HL-60 (cell line): ENCODE measurements around the gene HCFC1.

Source experiments
- DNase-seq, 2 experiments: peaks; one replicate each; pipeline ENCODE4 v3.0.0-alpha.2; 2010 to 2020; ENCODE audit warnings: low read depth in 1 of 2, low spot score in 1 of 2
- H3K27ac ChIP-seq: fragments of 250-450 bp; sonication (Bioruptor Pico); replicated peaks from 2 replicates; pipeline ENCODE4 v1.5.1; 2020; ENCODE audit warnings: mild to moderate bottlenecking, moderate library complexity
- H3K27me3 ChIP-seq: fragments of 250-450 bp; sonication (Bioruptor Pico); 2 replicates; pipeline ENCODE4 v1.5.1; 2021; ENCODE audit warnings: mild to moderate bottlenecking, moderate library complexity; ENCODE audit not compliant: insufficient read depth, poor library complexity, severe bottlenecking
- H3K4me3 ChIP-seq: replicated peaks from 2 replicates; pipeline ENCODE4 v1.5.1; 2011; ENCODE audit warnings: mild to moderate bottlenecking, control low read depth, low read length; ENCODE audit not compliant: insufficient read depth
- GABPA ChIP-seq: IDR thresholded peaks from 2 replicates; pipeline ENCODE4 v1.6.1; 2012; ENCODE audit warnings: low read depth
- POLR2AphosphoS5 ChIP-seq: IDR thresholded peaks from 2 replicates; pipeline ENCODE4 v1.6.1; 2012; ENCODE audit warnings: low read depth
- SPI1 ChIP-seq: IDR thresholded peaks from 2 replicates; pipeline ENCODE4 v1.6.1; 2012; ENCODE audit warnings: low read depth, mild to moderate bottlenecking, borderline replicate concordance
- TF ChIP-seq, protein P1 (sequence below): IDR thresholded peaks from one replicate; pipeline ENCODE4 v1.5.1; 2011; ENCODE audit warnings: low read length, control low read depth, inconsistent platforms; ENCODE audit not compliant: insufficient read depth
- TF ChIP-seq, protein P2 (sequence below): IDR thresholded peaks from 2 replicates; pipeline ENCODE4 v1.6.1; 2012; ENCODE audit warnings: low read depth; ENCODE audit not compliant: insufficient replicate concordance

HCFC1 gene

DNA sequence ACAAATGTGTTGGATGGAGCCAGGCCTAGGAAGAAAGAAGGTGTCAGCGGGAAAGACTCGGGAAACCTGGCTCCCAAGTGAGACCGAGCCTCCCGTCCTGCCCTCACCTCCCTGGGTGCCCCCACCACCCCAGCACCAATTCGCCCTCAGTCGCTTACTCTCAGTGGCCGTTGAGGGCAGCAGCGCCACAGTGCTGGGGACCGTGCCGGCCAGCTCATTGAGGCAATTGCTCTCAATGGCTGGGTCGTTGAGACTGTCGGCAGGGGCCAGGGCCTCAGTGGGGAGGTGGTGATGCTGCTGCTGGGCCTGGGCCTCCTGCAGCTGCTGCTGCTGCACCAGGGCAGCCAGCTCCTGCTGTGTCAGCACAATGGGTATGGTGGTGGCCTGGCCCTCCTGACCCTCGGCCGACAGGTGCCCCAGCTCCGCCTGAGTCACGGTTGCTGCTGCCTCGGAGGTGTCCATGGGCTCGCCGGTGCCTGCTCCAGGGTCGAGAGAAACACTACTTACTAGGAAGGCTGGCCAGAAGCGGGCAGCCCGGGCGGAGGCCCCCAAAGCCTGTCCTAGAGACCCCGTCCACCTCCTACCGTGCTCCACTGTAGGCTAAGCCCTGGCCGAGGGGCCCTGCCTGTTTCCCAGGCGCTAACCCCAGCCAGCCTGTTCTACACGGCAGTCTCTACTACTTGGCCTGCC lies 19.8 kb downstream of the HCFC1 start:
- H3K4me3 ChIP-seq: no peak overlapping the region
- no peaks in the 10 kb centered on the region for H3K27me3 ChIP-seq
- H3K27ac ChIP-seq: no peak overlapping the region
- no peak for DNase-seq
- TF ChIP-seq GABPA (no peak), SPI1 (no peak)
- TF ChIP-seq, protein P1, sequence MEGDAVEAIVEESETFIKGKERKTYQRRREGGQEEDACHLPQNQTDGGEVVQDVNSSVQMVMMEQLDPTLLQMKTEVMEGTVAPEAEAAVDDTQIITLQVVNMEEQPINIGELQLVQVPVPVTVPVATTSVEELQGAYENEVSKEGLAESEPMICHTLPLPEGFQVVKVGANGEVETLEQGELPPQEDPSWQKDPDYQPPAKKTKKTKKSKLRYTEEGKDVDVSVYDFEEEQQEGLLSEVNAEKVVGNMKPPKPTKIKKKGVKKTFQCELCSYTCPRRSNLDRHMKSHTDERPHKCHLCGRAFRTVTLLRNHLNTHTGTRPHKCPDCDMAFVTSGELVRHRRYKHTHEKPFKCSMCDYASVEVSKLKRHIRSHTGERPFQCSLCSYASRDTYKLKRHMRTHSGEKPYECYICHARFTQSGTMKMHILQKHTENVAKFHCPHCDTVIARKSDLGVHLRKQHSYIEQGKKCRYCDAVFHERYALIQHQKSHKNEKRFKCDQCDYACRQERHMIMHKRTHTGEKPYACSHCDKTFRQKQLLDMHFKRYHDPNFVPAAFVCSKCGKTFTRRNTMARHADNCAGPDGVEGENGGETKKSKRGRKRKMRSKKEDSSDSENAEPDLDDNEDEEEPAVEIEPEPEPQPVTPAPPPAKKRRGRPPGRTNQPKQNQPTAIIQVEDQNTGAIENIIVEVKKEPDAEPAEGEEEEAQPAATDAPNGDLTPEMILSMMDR: no peak

DNA sequence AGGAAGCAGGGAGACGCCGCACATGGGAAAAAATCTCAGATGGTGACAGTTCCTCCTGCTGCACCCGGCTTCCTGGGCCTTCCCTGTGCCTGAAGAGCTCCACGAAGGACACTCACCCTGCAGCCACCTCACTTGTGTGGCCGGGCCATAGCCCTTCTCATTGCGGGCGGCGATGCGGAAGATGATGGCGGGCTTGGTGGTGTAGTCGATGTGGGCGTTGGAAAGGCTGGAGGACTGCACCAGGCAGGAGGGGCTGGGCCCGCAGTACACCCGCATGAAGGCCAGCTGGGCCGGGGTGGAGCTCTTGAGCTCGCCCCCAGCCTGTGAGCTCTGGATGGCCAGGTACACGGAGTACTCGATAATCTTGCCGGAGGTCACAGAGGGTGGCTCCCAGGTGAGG lies 21.5 kb downstream of the HCFC1 start:
- no peak overlapping the region for H3K4me3 ChIP-seq
- no peaks in the 10 kb centered on the region for H3K27me3 ChIP-seq
- DNase-seq: no peak
- TF ChIP-seq POLR2AphosphoS5 (no peak; the same call in 1 of the 2 replicates), SPI1 (no peak), GABPA (no peak)
- TF ChIP-seq, protein P1: no peak
- TF ChIP-seq, protein P2, sequence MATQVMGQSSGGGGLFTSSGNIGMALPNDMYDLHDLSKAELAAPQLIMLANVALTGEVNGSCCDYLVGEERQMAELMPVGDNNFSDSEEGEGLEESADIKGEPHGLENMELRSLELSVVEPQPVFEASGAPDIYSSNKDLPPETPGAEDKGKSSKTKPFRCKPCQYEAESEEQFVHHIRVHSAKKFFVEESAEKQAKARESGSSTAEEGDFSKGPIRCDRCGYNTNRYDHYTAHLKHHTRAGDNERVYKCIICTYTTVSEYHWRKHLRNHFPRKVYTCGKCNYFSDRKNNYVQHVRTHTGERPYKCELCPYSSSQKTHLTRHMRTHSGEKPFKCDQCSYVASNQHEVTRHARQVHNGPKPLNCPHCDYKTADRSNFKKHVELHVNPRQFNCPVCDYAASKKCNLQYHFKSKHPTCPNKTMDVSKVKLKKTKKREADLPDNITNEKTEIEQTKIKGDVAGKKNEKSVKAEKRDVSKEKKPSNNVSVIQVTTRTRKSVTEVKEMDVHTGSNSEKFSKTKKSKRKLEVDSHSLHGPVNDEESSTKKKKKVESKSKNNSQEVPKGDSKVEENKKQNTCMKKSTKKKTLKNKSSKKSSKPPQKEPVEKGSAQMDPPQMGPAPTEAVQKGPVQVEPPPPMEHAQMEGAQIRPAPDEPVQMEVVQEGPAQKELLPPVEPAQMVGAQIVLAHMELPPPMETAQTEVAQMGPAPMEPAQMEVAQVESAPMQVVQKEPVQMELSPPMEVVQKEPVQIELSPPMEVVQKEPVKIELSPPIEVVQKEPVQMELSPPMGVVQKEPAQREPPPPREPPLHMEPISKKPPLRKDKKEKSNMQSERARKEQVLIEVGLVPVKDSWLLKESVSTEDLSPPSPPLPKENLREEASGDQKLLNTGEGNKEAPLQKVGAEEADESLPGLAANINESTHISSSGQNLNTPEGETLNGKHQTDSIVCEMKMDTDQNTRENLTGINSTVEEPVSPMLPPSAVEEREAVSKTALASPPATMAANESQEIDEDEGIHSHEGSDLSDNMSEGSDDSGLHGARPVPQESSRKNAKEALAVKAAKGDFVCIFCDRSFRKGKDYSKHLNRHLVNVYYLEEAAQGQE: no peak
- H3K27ac ChIP-seq: no peak overlapping the region

DNA sequence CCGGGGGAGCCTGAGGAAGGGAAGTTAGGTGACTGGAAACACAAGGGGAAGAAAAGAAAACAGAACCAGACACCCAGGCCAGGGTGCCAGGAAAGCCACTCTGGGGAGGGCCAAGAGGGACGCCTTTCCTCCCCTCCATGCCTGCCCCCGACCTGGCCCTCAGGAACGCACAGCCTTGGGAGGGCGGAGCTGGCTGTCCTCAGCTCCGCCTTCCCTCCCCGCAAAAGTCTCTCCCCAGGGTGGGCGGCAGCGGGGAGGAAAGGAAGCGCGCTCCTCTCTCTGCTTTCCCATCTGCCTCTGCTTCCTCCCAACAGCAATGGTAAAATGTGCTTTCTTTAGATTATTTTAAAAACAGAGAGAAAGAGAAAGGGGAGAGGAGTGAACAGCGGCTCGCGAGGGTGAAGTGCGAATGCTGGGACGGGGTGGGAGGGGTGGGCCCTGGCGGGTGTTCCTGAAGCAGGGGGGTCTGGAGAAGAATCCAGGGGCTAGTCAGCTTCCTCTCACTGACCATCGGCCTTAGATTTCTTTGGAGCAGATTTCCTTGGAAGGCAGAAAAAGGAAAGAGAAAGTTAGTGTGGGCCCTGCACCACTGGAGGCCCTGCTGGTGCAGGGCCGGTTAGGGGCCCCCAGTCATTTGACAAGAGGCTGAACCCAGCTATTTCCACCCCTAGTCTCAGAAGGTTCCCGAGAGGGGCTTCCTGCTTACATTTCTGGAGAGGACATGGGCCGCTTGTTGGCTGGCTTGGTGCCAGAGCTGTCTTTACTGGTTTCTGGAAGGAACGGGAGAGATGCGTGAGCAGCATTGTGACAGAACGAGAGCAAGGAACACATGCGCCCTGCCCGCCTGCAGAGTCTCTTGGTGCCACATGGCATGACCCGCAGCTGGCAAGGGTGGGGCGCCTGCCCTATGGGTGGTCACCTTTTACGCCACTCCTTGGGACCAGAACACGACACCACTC lies 22.5 kb downstream of the HCFC1 start:
- peak overlapping the region; percentile 48 for H3K27ac ChIP-seq
- no peaks in the 10 kb centered on the region for H3K27me3 ChIP-seq
- H3K4me3 ChIP-seq: no peak overlapping the region
- TF ChIP-seq POLR2AphosphoS5 (no peak), GABPA (no peak), SPI1 (no peak)
- TF ChIP-seq, protein P1: no peak
- TF ChIP-seq, protein P2: no peak
- no peak for DNase-seq
